Brain microvascular endothelial cell (primary cell): ENCODE data around the gene LRSAM1.
A peak's percentile ranks its signal among the peaks of the same experiment; 100 is the strongest.

Source experiments
- DNase-seq: peaks from one replicate; pipeline ENCODE4 v3.0.0-alpha.2; 2020
- H3K27ac ChIP-seq: fragments of 250-450 bp; sonication (Bioruptor Pico); 2 replicates; pipeline ENCODE4 v1.5.1; 2020; ENCODE audit warnings: mild to moderate bottlenecking, moderate library complexity
- H3K27me3 ChIP-seq: fragments of 250-450 bp; sonication (Bioruptor Pico); replicated peaks from 2 replicates; pipeline ENCODE4 v1.5.1; 2020; ENCODE audit warnings: mild to moderate bottlenecking
- H3K36me3 ChIP-seq: fragments of 250-450 bp; sonication (Bioruptor Pico); replicated peaks from 2 replicates; pipeline ENCODE4 v1.5.1; 2020; ENCODE audit warnings: mild to moderate bottlenecking
- H3K4me3 ChIP-seq: 2 replicates; pipeline ENCODE4 v1.5.1; 2011; ENCODE audit warnings: low read depth, mild to moderate bottlenecking, control low read depth, low read length, moderate library complexity
- CTCF ChIP-seq: IDR thresholded peaks from 2 replicates; pipeline ENCODE4 v1.5.1; 2011; ENCODE audit warnings: low read depth, mild to moderate bottlenecking, moderate library complexity, low read length, control low read depth, inconsistent platforms; ENCODE audit errors: missing control alignments
- in situ Hi-C: cut with HindIII; loops from 2 replicates; pipeline ENCODE4 v1.10.0; 2017; ENCODE audit warnings: low sequenced_read_pairs, low pct_ligation_motif_present

The LRSAM1 gene

GRCh38 chr9:127485995-127486394 is 34.7 kb downstream of the LRSAM1 start:
- Histone ChIP-seq H3K27me3 (no peaks in the 10 kb centered on the region), H3K36me3 (peaks cover 18% of the 10 kb centered on the region), H3K27ac (no peak overlapping the region), H3K4me3 (no peak overlapping the region)
- in situ Hi-C loops = no loop called here
- DNase-seq = no peak
- TF ChIP-seq CTCF = peak; percentile 32

DNA sequence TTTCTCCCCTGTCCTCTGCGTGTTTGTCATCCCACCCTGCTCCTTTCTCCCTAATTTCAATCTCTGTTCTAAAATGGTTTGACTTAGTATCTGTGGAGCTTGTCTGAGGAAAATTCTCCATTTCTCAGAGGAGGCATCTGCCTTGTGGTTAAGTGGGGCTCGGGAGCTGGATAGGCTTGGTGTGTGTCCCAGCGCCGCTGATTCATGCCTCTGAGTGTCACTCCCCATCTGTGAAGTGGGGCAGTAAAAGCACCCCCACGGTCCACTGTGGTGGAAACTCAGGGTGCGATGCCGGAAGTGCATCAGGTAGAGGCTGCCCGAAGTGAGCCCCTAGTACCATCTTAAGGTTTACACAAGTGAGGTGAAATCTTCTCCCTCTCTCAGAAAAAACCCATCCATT is 37.6 kb downstream of the LRSAM1 start:
- no peak for DNase-seq
- Histone ChIP-seq H3K27me3 (no peaks in the 10 kb centered on the region), H3K27ac (no peak overlapping the region), H3K36me3 (peaks cover 21% of the 10 kb centered on the region), H3K4me3 (no peak overlapping the region)
- in situ Hi-C loops = no loop called here
- TF ChIP-seq CTCF = no peak

DNA sequence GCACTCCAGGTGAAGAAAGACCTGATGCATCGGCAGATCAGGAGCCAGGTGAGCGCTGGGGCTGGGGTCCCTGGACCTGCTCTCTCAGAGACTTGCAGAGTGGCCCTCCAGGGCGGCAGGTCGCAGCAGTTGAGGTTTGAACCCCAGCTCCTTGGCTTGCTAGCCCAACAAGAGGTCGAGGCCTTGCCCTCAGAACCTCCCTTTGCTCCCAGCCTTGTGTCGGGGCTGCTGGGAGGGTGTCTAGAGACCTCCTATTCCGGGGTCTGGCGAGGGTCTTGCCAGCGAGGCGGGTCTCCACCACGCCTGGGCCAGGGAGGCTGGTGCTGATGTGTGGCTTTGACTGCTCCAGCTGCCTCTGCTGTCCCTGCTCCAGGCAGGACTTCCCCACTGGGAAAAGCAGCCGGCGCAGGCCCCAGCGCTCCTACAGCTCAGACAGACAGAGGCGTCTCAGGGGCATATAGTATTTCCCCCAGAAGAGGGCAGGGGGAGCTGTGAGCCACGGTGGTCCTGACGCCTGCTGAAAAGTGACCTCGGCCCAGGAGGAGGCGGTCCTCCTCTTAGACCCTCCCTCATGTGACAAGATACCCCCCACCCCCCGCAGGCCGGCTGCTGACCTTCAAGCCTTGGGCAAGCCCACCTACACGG is 38.3 kb downstream of the LRSAM1 start:
- in situ Hi-C loops = no loop called here
- H3K4me3 ChIP-seq = no peak overlapping the region
- H3K36me3 ChIP-seq = peaks cover 26% of the 10 kb centered on the region
- H3K27me3 ChIP-seq = no peaks in the 10 kb centered on the region
- TF ChIP-seq CTCF = peak; percentile 41
- H3K27ac ChIP-seq = no peak overlapping the region
- no peak for DNase-seq

- DNase-seq = no peak
- no peak for TF ChIP-seq CTCF
- Histone ChIP-seq H3K36me3 (peaks cover 23% of the 10 kb centered on the region), H3K4me3 (no peak overlapping the region), H3K27ac (no peak overlapping the region), H3K27me3 (no peaks in the 10 kb centered on the region)
- in situ Hi-C loops = no loop called here
These were observed 39.4 kb downstream of the LRSAM1 start for GRCh38 chr9:127490535-127491230.

- peaks cover 21% of the 10 kb centered on the region for H3K36me3 ChIP-seq
- no peak for DNase-seq
- in situ Hi-C loops = no loop called here
- H3K27ac ChIP-seq = no peak overlapping the region
- TF ChIP-seq CTCF = no peak
- no peaks in the 10 kb centered on the region for H3K27me3 ChIP-seq
- H3K4me3 ChIP-seq = no peak overlapping the region
These were observed 40.2 kb downstream of the LRSAM1 start for GRCh38 chr9:127491516-127491915.
